H7 (cell line): ENCODE measurements around the gene PTGER3. TPM values are rescaled to one million over a fixed set of nuclear protein-coding genes. Genes with fewer than 3 reads are reported as not detected.
A peak's percentile ranks its signal among the peaks of the same experiment; 100 is the strongest.

Experiments used
- DNase-seq: peaks from one replicate; pipeline ENCODE4 v3.0.0; 2012
- H3K27me3 ChIP-seq: 2 replicates; pipeline ENCODE4 v1.6.0; 2011; ENCODE audit warnings: mild to moderate bottlenecking, low read length; ENCODE audit not compliant: control insufficient read depth, insufficient read depth
- H3K36me3 ChIP-seq: replicated peaks from 2 replicates; pipeline ENCODE4 v1.5.1; 2011; ENCODE audit warnings: low read length; ENCODE audit not compliant: control insufficient read depth, insufficient read depth
- H3K4me3 ChIP-seq: 2 replicates; pipeline ENCODE4 v1.5.1; 2011; ENCODE audit warnings: low read depth, mild to moderate bottlenecking, control low read depth, low read length, moderate library complexity; ENCODE audit not compliant: insufficient read depth
- total RNA-seq: library from RNA; depleted of rRNA; stranded (reverse); fragments of >200 nt; shearing (Covaris generic); gene quantifications from 2 replicates; pipeline ENCODE4 v1.2.3, GENCODE V29; 2014

PTGER3 gene
- total RNA-seq, 1 experiment from 2014 or later, result 0.03 TPM

DNA sequence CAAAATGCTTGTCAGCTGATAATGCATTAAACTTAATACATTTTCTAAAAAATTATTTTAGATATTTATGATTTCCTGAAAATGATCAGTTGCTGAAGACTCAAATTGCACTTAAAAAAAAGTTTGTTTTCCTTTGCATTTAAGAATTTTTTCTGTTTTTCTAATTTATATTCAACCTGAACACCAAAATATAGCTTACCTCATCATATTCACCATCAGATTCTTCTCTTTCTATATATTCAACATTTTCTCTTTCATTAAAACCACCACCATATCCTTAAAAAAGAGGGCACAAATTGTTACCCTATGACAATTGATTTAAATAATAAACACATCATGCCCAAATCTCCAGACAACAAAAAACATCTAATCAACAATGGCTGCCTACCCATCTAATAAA, 24.7 kb upstream of the PTGER3 start:
- Histone ChIP-seq H3K4me3 (no peak overlapping the region), H3K27me3 (no peaks in the 10 kb centered on the region), H3K36me3 (peaks cover 49% of the 10 kb centered on the region)
- DNase-seq, result no peak

DNA sequence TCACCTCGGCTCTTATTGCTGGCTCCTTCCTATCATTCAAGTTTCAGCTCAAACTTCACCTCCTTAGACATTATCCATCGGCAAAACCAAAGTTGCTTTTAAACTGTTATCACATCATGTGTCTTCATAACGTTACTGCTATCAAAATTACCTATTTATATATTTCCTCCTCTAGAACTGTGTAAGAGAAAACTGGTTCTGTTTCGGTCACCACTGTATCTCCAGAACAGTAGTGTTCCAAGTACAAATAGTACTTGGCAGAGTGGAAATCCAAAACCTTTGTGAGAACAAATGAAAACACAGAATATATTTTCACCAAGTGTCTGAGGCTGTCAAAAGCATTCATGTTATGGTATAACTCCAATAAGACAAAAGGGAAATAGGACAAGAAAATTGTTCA, 24.1 kb upstream of the PTGER3 start:
- DNase-seq, result no peak
- H3K27me3 ChIP-seq, result no peaks in the 10 kb centered on the region
- no peak overlapping the region for H3K4me3 ChIP-seq
- peaks cover 46% of the 10 kb centered on the region for H3K36me3 ChIP-seq

DNA sequence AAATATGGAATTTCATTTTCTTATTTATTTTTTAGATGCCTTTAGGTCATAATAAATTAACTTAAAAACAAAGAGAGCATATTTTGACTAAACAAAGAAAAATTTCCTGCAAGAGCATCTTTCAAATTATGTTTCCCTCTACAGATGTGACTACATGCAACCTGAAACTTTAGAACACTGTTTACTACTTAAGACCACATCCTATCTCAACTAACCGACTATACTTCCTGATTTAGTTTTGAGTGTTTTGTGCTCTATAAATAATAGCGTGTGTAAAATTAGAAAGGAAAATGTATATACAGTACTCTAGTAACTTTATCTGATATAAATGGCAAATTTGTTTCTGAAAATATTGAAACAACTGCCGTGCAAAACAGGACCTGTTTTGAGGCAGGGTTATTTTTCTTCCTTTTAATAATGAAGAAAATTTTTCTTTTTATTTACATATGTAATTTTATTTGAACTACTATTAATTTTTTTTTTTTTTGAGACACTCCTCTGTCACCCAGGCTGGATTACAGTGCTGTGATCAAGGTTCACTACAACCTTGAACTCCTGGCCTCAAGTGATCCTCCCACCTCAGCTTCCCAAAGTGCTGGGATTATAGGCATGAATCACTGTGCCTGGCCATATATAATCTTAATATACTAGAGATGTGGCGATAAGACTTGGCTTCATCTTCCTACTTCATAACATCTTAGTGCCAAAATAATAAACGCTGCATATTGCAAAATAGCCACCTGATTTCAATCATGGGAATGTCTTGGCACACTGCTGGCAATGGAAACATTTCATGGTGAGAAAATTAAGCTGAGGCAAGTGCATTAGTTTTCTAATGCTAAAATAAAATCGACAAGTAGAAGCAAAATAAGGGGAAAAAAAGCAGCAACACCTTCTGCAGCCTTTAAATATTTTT, 21.0 kb upstream of the PTGER3 start:
- H3K27me3 ChIP-seq, result no peaks in the 10 kb centered on the region
- DNase-seq, result no peak
- H3K4me3 ChIP-seq, result no peak overlapping the region
- peaks cover 50% of the 10 kb centered on the region for H3K36me3 ChIP-seq

DNA sequence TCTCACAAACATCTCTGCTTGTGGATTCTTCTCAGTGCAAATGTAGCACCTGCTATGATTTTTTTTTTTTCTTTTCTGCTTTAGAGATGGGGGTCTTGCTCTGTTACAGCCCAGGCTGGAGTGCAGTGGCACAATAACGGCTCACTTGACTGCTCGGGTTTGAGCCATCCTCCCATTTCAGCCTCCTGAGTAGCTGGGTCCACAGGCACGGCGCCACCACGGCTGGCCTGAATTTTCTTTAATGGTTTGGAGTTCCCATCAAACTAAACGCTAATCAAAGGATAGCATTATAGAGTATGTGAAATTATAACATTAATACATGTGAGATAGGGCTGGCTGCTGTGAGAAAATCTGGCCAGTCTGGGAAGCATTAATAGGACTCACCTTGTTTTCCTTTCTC, 7.2 kb upstream of the PTGER3 start:
- Histone ChIP-seq H3K36me3 (no peaks in the 10 kb centered on the region; the same call in 1 of the 2 replicates), H3K27me3 (no peaks in the 10 kb centered on the region; the same call in 1 of the 2 replicates), H3K4me3 (no peak overlapping the region)
- DNase-seq, result no peak

DNA sequence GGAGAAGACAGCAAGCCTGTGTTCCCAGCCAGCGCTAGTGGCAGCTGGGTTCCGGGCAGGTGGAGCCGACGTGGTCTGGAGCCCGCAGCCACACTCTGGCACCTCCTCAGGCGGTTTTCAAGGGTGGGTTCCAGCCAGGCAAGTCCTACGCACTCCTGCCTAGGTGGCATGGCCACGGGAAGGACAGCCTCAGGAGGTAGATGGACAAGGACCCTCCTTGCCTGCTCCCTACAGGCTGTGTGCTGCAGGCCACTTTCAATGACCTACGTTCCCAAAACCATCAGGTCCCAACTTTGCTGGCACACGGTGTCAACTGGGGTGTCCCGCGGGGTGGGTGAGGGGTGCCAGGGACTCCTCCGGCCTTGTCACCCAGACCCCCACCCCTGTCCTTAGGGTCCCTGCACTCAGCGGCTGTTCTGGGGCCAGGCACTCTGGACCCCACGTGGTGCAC, 6.7 kb upstream of the PTGER3 start:
- H3K27me3 ChIP-seq, result peaks cover 1% of the 10 kb centered on the region; the same call in 1 of the 2 replicates
- H3K36me3 ChIP-seq, result no peaks in the 10 kb centered on the region
- no peak overlapping the region for H3K4me3 ChIP-seq
- peak; percentile 24 for DNase-seq

DNA sequence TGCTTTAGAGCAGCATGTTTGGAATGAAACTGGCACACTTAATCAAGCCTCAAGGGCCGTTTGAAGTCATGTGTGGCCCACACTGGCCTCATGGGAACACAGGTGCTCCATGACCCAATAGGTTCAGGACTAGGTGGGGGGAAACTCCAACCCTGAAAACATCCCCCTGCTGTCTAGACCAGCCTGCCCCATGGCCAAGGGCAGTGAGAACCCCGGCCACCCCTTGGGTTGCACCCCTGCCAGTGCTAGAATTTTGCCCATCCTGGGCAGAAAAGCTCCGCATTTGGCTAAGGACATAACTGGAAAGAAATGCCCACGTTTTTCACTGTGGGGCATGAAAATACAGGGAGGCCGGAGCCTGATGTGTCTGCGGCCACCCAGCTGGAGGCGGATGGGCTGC, 6.1 kb upstream of the PTGER3 start:
- DNase-seq, result no peak
- Histone ChIP-seq H3K27me3 (peaks cover 7% of the 10 kb centered on the region), H3K36me3 (no peaks in the 10 kb centered on the region), H3K4me3 (no peak overlapping the region)

DNA sequence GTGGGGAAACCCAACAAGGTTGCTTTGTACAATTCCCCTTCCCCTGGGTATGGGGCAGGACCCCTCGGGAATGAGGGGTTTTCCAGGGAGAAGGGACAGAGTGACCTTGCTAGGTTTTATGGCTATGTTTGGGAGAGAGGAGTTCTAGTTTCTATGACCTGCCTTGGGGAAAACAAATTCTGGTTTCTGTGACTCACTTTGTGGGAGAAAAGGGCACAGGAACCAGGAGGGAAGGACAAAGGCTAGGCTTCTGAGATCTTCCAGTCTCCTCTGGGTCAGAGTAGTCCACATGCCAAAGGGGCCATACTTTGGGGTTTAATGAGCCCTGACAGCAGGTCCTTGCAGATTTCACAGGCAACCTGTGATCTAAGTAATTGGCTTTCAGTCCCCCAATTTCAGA, 5.5 kb upstream of the PTGER3 start:
- no peak for DNase-seq
- Histone ChIP-seq H3K36me3 (no peaks in the 10 kb centered on the region), H3K27me3 (peaks cover 13% of the 10 kb centered on the region), H3K4me3 (no peak overlapping the region)

DNA sequence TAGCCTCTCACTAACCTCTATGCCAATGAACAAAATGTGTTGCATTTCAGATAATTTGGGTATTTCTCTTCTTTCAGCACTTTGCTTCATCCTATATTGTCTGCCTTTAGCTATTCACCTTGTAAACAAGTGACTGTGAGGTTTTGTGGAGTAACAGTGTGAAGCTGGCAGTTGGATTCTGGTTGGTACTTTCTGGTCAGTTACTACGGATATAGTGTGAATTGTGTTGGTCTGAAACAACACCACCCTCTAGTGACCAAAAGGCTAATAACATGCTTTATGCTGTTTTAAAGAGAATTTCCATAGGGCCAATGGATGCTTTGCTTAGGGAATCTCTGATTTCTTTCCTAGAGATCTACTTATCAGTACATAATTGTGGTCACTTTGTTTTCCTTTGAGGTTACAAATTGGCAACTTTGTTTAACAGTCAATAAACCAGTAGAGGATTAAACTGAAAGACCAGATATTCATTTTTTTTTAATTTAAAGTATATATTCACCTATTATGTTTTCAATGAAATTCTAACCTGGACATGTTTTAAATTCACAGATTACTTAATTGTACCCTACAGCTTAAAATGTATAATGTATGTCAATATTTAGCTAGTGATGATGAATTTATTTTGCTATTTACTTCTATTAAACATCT, 2.5 kb upstream of the PTGER3 start:
- H3K27me3 ChIP-seq, result peaks cover 33% of the 10 kb centered on the region
- peak; percentile 64 for DNase-seq
- no peaks in the 10 kb centered on the region for H3K36me3 ChIP-seq
- H3K4me3 ChIP-seq, result no peak overlapping the region

DNA sequence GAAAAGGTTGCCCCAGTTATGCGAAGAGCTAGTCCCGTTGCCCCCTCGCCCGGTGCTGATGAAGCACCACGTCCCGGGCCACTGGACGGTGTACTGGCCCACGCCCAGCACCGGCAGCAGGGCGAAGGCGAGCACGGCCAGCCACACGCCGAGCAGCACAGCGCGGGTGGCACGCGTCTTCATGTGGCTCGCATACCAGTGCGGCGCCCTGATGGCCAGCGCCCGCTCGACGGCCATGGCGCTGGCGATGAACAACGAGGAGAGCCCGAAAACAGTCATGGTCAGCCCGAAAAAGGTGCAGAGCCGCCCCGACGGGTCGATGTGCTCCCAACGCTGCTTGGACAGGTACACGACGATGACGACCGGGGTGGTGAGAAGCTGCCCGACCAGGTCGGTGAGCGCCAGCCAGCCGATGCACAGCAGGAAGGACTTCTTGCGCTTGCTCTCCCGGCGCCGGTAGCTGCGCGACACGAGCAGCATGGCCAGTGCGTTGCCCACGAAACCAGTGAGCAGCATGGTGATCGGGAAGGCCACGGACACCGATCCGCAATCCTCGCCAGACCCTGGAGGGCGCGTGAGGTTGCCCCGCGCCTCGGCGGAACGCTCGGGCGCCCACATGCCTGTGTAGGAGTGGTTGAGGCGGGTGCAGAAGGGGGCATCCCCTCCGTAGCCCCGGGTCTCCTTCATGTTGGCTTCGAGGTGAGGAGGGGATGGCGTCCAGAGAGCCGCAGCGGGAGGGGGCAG, 553 bp downstream of the PTGER3 start:
- H3K27me3 ChIP-seq, result peaks cover 33% of the 10 kb centered on the region
- no peaks in the 10 kb centered on the region for H3K36me3 ChIP-seq
- DNase-seq, result peak; percentile 66
- H3K4me3 ChIP-seq, result peak overlapping the region; percentile 57

DNA sequence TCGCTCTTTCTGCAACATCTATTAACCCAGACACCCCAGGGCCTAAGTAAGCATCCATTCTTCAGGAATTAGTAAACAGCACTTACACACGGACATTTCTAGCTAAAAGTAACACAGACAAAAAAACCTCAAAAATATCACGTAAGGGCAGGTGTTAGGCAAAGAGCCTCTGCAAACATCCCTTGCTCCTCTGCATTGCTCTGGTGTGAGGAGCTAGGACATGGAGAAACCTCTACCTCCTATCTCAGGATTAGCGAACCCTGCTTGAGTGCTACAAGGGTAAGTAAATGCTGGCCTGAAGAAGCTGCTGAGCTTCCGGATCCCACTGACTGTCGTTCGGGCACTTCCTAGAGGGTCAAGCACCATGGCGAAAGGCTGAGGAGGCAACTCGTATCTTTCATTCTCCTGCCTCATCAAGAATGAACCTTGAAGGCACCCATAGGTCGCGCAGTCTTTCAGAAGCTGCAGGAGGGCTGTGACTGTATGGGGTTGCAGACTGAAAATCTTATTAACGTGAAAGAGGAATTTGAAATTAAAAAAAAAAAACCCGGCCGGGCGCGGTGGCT, 2.1 kb downstream of the PTGER3 start:
- Histone ChIP-seq H3K36me3 (no peaks in the 10 kb centered on the region), H3K4me3 (no peak overlapping the region), H3K27me3 (peaks cover 33% of the 10 kb centered on the region)
- no peak for DNase-seq

DNA sequence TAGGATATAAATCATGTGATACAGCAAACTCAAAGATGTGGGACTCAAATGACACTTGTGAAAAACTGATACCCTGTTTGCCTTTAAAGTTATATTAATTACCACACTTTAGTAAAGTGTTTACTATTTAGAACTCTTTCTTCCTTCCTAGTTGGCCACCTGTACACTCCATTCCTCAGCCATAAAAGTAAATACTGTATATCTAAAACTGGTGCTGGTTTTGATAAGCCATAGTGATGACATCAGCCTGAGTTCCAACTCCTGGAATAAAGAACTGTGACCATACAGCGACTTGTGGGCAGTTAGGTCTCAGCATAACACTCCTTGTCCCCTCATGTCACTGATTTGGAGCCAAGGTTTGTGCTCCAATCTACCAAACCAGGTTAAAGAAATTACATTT, 2.8 kb downstream of the PTGER3 start:
- H3K4me3 ChIP-seq, result no peak overlapping the region
- no peak for DNase-seq
- H3K27me3 ChIP-seq, result peaks cover 33% of the 10 kb centered on the region
- H3K36me3 ChIP-seq, result no peaks in the 10 kb centered on the region

DNA sequence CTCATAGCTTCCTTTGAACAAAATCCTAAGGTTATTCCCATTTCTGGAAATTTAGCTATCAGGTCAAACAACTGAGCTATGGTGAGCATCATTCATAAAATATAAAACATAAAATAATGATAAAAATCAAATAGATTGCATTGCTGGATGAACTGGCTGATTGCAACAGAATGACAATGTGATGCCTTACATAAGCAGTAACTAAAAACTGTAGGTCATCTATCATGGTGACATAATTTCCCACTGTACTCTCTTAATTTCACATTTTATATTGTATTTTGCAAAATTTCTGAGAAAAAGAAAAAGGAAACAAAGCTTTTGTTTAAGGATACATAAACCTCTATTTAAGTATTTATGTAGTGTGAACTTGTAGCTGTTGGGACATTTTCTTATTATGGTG, 4.6 kb downstream of the PTGER3 start:
- DNase-seq, result no peak
- H3K4me3 ChIP-seq, result no peak overlapping the region

DNA sequence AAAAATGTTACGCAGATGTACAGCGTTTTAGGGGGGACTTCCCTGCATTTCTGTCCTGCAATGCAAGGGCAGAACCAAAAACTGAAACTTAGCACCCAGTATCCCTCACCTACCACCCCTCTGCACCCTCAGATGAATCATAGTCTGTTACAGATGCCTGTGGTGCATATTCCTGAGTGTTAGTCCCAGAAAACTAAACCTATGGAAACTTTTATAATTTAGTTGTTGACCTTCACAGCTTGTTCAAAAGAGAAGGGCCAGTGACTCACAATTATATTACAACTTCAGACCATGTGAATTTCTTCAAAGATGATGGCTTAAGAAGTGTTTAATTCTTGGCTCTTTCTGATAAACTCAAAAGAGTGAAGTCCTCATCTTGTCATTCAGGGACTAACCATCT, 5.8 kb downstream of the PTGER3 start:
- Histone ChIP-seq H3K36me3 (no peaks in the 10 kb centered on the region), H3K4me3 (no peak overlapping the region), H3K27me3 (peaks cover 7% of the 10 kb centered on the region)
- no peak for DNase-seq

More for the DNA sequence above, 4.6 kb downstream of the PTGER3 start:
- Histone ChIP-seq H3K36me3 (no peaks in the 10 kb centered on the region), H3K27me3 (peaks cover 20% of the 10 kb centered on the region)

DNA sequence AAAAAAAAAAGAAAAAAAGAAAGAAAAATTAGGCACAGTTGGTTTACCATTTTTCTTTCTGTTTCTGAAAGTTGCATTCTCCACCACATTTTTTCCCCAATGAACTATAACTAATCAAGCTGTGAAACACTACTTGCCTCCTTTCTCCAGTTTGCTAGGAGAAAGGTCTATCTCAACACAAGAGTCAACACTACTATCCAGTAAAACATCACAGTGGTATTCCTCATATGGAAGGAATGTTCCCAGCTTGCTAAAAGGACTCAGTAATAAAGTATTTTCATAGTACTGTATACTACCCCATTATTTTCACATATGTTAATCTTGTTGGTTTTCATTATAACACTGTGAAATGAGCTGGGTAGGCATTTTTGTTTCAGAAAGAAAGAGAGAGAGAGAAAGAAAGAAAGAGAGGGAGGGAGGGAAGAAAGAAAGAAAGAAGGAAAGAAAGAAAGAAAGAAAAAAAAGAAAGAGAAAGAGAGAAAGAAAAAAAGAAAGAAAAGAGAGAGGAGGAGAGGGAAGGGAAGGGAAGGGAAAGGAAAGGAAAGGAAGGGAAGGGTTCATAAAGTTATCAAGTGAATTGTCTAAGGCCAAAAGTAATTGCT, 7.9 kb downstream of the PTGER3 start:
- Histone ChIP-seq H3K27me3 (no peaks in the 10 kb centered on the region), H3K4me3 (no peak overlapping the region), H3K36me3 (no peaks in the 10 kb centered on the region)
- no peak for DNase-seq
